Endothelial cell of umbilical vein (primary cell): ENCODE data around the gene WDR4. TPM values are rescaled to one million over a fixed set of nuclear protein-coding genes. Genes with fewer than 3 reads are reported as not detected.

Source experiments
- BruUV-seq: library from RNA; stranded (reverse); fragments of 400-500 nt; replicated peaks from 2 replicates; lab custom pipeline; 2021; lab: Mats Ljungman, UMichigan
- CTCF ChIA-PET: fragments of 300-600, 350-600 bp; sonication (Branson Sonifier 250); formaldehyde crosslinking; loops from one replicate; lab custom pipeline; 2021; ENCODE audit warnings: antibody characterized with exemption, inconsistent platforms; lab: Charles Lee
- POLR2A ChIA-PET: fragments of 300-600, 350-600 bp; sonication (Branson Sonifier 250); formaldehyde crosslinking; loops from one replicate; lab custom pipeline; 2021; ENCODE audit warnings: antibody characterized with exemption, inconsistent platforms; lab: Charles Lee
- DNase-seq: peaks from one replicate; pipeline ENCODE4 v3.0.0-alpha.2; 2011; ENCODE audit warnings: low read depth, low spot score
- FAIRE-seq: peaks from 2 replicates; lab custom pipeline; 2011; peaks lifted over from hg19 to GRCh38; lab: Jason Lieb, UNC
- H2AFZ ChIP-seq: 2 replicates; pipeline ENCODE4 v1.6.0; 2012; ENCODE audit warnings: low read depth, low read length, control low read depth, inconsistent platforms
- H3K27ac ChIP-seq: 2 replicates; pipeline ENCODE4 v1.5.1; 2011; ENCODE audit warnings: low read depth, mild to moderate bottlenecking, control low read depth, low read length, moderate library complexity; ENCODE audit not compliant: insufficient read depth
- H3K27me3 ChIP-seq, 2 experiments: 2 replicates each; pipeline versions ENCODE4 v1.6.0 to v1.6.1; 2011; ENCODE audit warnings: low read length in 2 of 2, mixed read lengths in 1 of 2; ENCODE audit not compliant: control insufficient read depth in 2 of 2, insufficient read depth in 2 of 2
- H3K36me3 ChIP-seq, 2 experiments: 2 replicates in 1 of 2; 3 replicates in 1 of 2; pipeline ENCODE4 v1.5.1; 2011; ENCODE audit warnings: low read length in 2 of 2, mild to moderate bottlenecking in 1 of 2, moderate library complexity in 1 of 2; ENCODE audit not compliant: control insufficient read depth in 2 of 2, insufficient read depth in 2 of 2; ENCODE audit errors: extremely low read depth in 1 of 2
- H3K4me1 ChIP-seq: 3 replicates; pipeline ENCODE4 v1.5.1; 2011; ENCODE audit warnings: mild to moderate bottlenecking, low read length; ENCODE audit not compliant: control insufficient read depth, insufficient read depth; ENCODE audit errors: extremely low read depth
- H3K4me2 ChIP-seq: 2 replicates; pipeline ENCODE4 v1.6.1; 2011; ENCODE audit warnings: low read length, control low read depth, mixed read lengths; ENCODE audit not compliant: insufficient read depth
- H3K4me3 ChIP-seq, 3 experiments: fragments of 200-600 bp in 1 of 3; sonication (generic), shearing (Covaris generic) in 1 of 3; replicated peaks in 1 of 3; 2 replicates each; pipeline ENCODE4 v1.5.1; 2011 to 2016; ENCODE audit warnings: control low read depth in 3 of 3, low read length in 3 of 3, mild to moderate bottlenecking in 2 of 3, inconsistent platforms in 1 of 3, low read depth in 1 of 3, moderate library complexity in 1 of 3; ENCODE audit not compliant: insufficient read depth in 1 of 3
- H3K79me2 ChIP-seq: 2 replicates; pipeline ENCODE4 v1.6.0; 2012; ENCODE audit warnings: low read length, inconsistent platforms; ENCODE audit not compliant: control insufficient read depth, insufficient read depth
- H3K9ac ChIP-seq: replicated peaks from 2 replicates; pipeline ENCODE3; 2011; ENCODE audit warnings: low read length, control low read depth; ENCODE audit not compliant: insufficient read depth; ENCODE audit errors: extremely low read depth
- H3K9me1 ChIP-seq: replicated peaks from 3 replicates; pipeline ENCODE4 v1.6.0; 2011; ENCODE audit warnings: mild to moderate bottlenecking, low read length; ENCODE audit not compliant: control insufficient read depth, insufficient read depth; ENCODE audit errors: extremely low read depth
- H3K9me3 ChIP-seq: replicated peaks from 2 replicates; pipeline ENCODE4 v1.5.1; 2012; ENCODE audit warnings: low read length, inconsistent platforms; ENCODE audit not compliant: control insufficient read depth, insufficient read depth
- H4K20me1 ChIP-seq: replicated peaks from 2 replicates; pipeline ENCODE3; 2011; ENCODE audit warnings: mild to moderate bottlenecking, low read length; ENCODE audit not compliant: control insufficient read depth, insufficient read depth; ENCODE audit errors: extremely low read depth
- EZH2 ChIP-seq: IDR thresholded peaks from 2 replicates; pipeline ENCODE4 v1.6.1; 2012; ENCODE audit warnings: borderline replicate concordance, low read depth, mild to moderate bottlenecking, moderate library complexity, low read length, inconsistent platforms; ENCODE audit not compliant: severe bottlenecking
- FOS ChIP-seq: IDR thresholded peaks from 2 replicates; pipeline ENCODE4 v1.6.1; 2011; ENCODE audit warnings: mild to moderate bottlenecking, low read length, moderate library complexity, borderline replicate concordance; ENCODE audit not compliant: insufficient read depth
- GATA2 ChIP-seq: IDR thresholded peaks from 2 replicates; pipeline ENCODE4 v1.7.0; 2011; ENCODE audit warnings: low read depth, mild to moderate bottlenecking, moderate library complexity, mixed read lengths, low read length; ENCODE audit not compliant: insufficient read length, insufficient read depth
- JUN ChIP-seq: IDR thresholded peaks from 2 replicates; pipeline ENCODE4 v1.6.1; 2011; ENCODE audit warnings: borderline replicate concordance, low read depth; ENCODE audit not compliant: insufficient read length, insufficient read depth
- MYC ChIP-seq: IDR thresholded peaks from one replicate; pipeline ENCODE4 v1.6.1; 2011; ENCODE audit warnings: mild to moderate bottlenecking, low read depth, low read length
- POLR2A ChIP-seq: IDR thresholded peaks from 2 replicates; pipeline ENCODE4 v1.6.1; 2012; ENCODE audit warnings: low read depth, mild to moderate bottlenecking, control low read depth, low read length
- POLR2AphosphoS5 ChIP-seq: IDR thresholded peaks from 2 replicates; pipeline ENCODE4 v1.6.1; 2012; ENCODE audit warnings: low read depth, mild to moderate bottlenecking, control low read depth, low read length, moderate library complexity; ENCODE audit not compliant: insufficient read depth
- dilution Hi-C: fragments of 300-500 bp; cut with MboI; formaldehyde crosslinking; loops from one replicate; pipeline ENCODE4 v1.15.0; 2019; ENCODE audit warnings: low sequenced_read_pairs; ENCODE audit not compliant: extremely low pct_ligation_motif_present
- intact Hi-C: fragments of 100-400 bp; cut with micrococcal nuclease; formaldehyde crosslinking; loops from one replicate; pipeline ENCODE4 v1.10.0; 2022
- polyA plus RNA-seq, 4 experiments: library from polyadenylated mRNA; depleted of rRNA in 3 of 4; stranded (reverse) in 3 of 4; unstranded in 1 of 4; fragments of >200 nt; gene quantifications; 2 replicates each; pipeline versions ENCODE4 v1.2.1 to v1.2.3, GENCODE V29; 2011 to 2012; ENCODE audit warnings: missing spikeins in 1 of 4
- total RNA-seq: library from RNA; stranded (reverse); gene quantifications from 2 replicates; pipeline ENCODE4 v1.2.3, GENCODE V29; 2021
- TF ChIP-seq, protein P1 (sequence below), 2 donors: IDR thresholded peaks; 1 replicate in 1 of 2; 2 replicates in 1 of 2; pipeline ENCODE4 v1.5.1; 2011; ENCODE audit warnings: low read length in 2 of 2, mild to moderate bottlenecking in 2 of 2, moderate library complexity in 2 of 2, control low read depth in 1 of 2, inconsistent platforms in 1 of 2, low read depth in 1 of 2; ENCODE audit not compliant: insufficient read depth in 1 of 2; ENCODE audit errors: extremely low read depth in 1 of 2
- TF ChIP-seq, protein P2 (sequence below): IDR thresholded peaks from 2 replicates; pipeline ENCODE4 v1.6.1; 2011; ENCODE audit not compliant: insufficient read depth, insufficient read length

Gene WDR4
- total and polyA plus RNA-seq, 2 donors (not counting 3 experiments of a cell fraction or from before 2014, with no cell fraction given): 24.5 to 40.0 TPM

DNA sequence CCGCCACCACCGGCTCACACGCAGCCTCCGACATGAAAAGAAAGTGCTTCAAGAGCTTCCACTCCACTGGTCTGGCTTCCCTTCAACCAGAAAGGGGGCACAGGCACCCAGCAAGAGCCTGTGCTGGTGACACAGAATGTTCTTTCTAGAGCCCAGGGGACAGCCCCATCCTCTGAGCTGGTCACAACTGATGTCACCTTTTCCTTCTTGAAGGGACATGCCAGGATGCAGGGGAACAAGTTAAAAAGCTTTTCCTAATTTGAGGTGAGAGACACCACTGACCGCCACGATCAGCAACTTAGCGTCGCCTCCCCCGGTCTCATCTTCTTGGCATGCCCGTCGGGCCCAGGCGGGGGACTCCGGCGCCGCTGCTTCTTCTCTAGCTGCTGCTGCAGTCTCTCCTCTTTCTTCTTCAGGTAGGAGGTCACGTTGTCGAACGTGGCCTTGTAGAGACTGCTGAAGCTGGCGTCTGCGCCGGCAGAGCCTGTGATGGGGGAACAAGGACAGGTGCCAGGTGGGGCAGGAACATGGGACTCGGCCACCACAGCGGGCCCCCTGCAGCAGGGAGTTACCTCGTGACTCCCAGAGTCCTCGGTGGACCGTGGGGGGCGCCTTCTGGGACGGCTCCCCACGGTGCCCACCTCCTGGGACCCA is 29.5 kb downstream of the WDR4 start:
- Histone ChIP-seq H3K27ac (no peak overlapping the region), H3K36me3 (peaks cover 7 to 56% of the 10 kb centered on the region in 2 experiments), H3K9ac (no peak overlapping the region), H3K27me3 (no peaks in the 10 kb centered on the region), H3K4me1 (no peaks in the 10 kb centered on the region), H3K79me2 (peaks cover 26% of the 10 kb centered on the region), H4K20me1 (no peaks in the 10 kb centered on the region), H3K4me3 (no peak overlapping the region), H2AFZ (no peak overlapping the region), H3K9me3 (no peaks in the 10 kb centered on the region), H3K4me2 (no peak overlapping the region), H3K9me1 (no peaks in the 10 kb centered on the region)
- CTCF ChIA-PET: no interaction called here
- TF ChIP-seq GATA2 (no peak), POLR2AphosphoS5 (no peak), POLR2A (no peak), FOS (no peak), EZH2 (no peak), JUN (no peak), MYC (no peak)
- TF ChIP-seq, protein P1, sequence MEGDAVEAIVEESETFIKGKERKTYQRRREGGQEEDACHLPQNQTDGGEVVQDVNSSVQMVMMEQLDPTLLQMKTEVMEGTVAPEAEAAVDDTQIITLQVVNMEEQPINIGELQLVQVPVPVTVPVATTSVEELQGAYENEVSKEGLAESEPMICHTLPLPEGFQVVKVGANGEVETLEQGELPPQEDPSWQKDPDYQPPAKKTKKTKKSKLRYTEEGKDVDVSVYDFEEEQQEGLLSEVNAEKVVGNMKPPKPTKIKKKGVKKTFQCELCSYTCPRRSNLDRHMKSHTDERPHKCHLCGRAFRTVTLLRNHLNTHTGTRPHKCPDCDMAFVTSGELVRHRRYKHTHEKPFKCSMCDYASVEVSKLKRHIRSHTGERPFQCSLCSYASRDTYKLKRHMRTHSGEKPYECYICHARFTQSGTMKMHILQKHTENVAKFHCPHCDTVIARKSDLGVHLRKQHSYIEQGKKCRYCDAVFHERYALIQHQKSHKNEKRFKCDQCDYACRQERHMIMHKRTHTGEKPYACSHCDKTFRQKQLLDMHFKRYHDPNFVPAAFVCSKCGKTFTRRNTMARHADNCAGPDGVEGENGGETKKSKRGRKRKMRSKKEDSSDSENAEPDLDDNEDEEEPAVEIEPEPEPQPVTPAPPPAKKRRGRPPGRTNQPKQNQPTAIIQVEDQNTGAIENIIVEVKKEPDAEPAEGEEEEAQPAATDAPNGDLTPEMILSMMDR (IDR thresholded peaks at IDR 0.05; ENCODE audit: extremely low read depth in 1 of 2, insufficient read depth in 1 of 2, low read depth in 1 of 2, low read length in 2 of 2): no peak
- TF ChIP-seq, protein P2, sequence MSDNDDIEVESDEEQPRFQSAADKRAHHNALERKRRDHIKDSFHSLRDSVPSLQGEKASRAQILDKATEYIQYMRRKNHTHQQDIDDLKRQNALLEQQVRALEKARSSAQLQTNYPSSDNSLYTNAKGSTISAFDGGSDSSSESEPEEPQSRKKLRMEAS: no peak
- BruUV-seq: no TSS peak
- FAIRE-seq (no peak), DNase-seq (no peak)
- POLR2A ChIA-PET: no interaction called here
- dilution Hi-C loops (no loop called here), intact Hi-C loops (no loop called here)
